Muscle of back (tissue), 13 donors: ENCODE data around the gene HIRIP3. TPM values are rescaled to one million over a fixed set of nuclear protein-coding genes. Genes with fewer than 3 reads are reported as not detected.
"Not testable (repeated sequence)": the region's sequence is repeated elsewhere in the genome, so short reads cannot be mapped to it uniquely, and the experiment has no call there.

Source experiments
- DNase-seq, 3 donors: peaks; one replicate each; pipeline versions ENCODE4 v3.0.0 to v3.0.0-alpha.2; 2013
- long read RNA-seq, 9 donors: transcript quantifications; one replicate each; lab custom pipeline, GENCODE V29; 2026
- polyA plus RNA-seq, 10 donors: library from polyadenylated mRNA; unstranded; fragments of 120-200 nt; gene quantifications; one replicate each; pipeline ENCODE4 v1.2.1, GENCODE V29; 2013; ENCODE audit not compliant: insufficient read length in 10 of 10

The HIRIP3 gene, protein sequence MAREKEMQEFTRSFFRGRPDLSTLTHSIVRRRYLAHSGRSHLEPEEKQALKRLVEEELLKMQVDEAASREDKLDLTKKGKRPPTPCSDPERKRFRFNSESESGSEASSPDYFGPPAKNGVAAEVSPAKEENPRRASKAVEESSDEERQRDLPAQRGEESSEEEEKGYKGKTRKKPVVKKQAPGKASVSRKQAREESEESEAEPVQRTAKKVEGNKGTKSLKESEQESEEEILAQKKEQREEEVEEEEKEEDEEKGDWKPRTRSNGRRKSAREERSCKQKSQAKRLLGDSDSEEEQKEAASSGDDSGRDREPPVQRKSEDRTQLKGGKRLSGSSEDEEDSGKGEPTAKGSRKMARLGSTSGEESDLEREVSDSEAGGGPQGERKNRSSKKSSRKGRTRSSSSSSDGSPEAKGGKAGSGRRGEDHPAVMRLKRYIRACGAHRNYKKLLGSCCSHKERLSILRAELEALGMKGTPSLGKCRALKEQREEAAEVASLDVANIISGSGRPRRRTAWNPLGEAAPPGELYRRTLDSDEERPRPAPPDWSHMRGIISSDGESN
- 10 to 100 TPM in 9 of 10 donors, 1 to 10 TPM in 1; 9.5 to 19.3 (median 12.7) TPM for polyA plus RNA-seq
- long read RNA-seq, donor 1, partial matches to known transcripts: 0 of 2 reads
- long read RNA-seq, donor 1, other reads (novel, unspliced or antisense): 0 of 2 reads
- long read RNA-seq, donor 2, partial matches to known transcripts: 0 of 5 reads
- long read RNA-seq, donor 2, other reads (novel, unspliced or antisense): 0 of 5 reads
- long read RNA-seq, donor 3: 0 reads
- long read RNA-seq, donor 4, partial matches to known transcripts: 7 of 7 reads
- long read RNA-seq, donor 4, other reads (novel, unspliced or antisense): 0 of 7 reads
- long read RNA-seq, donor 5, partial matches to known transcripts: 9 of 13 reads
- long read RNA-seq, donor 5, other reads (novel, unspliced or antisense): 0 of 13 reads
- long read RNA-seq, donor 6, partial matches to known transcripts: 6 of 9 reads
- long read RNA-seq, donor 6, other reads (novel, unspliced or antisense): 0 of 9 reads
- long read RNA-seq, donor 7, partial matches to known transcripts: 5 of 24 reads
- long read RNA-seq, donor 7, other reads (novel, unspliced or antisense): 16 of 24 reads
- long read RNA-seq, donor 8, partial matches to known transcripts: 6 of 9 reads
- long read RNA-seq, donor 8, other reads (novel, unspliced or antisense): 0 of 9 reads
- long read RNA-seq, donor 9: 0 reads

DNA sequence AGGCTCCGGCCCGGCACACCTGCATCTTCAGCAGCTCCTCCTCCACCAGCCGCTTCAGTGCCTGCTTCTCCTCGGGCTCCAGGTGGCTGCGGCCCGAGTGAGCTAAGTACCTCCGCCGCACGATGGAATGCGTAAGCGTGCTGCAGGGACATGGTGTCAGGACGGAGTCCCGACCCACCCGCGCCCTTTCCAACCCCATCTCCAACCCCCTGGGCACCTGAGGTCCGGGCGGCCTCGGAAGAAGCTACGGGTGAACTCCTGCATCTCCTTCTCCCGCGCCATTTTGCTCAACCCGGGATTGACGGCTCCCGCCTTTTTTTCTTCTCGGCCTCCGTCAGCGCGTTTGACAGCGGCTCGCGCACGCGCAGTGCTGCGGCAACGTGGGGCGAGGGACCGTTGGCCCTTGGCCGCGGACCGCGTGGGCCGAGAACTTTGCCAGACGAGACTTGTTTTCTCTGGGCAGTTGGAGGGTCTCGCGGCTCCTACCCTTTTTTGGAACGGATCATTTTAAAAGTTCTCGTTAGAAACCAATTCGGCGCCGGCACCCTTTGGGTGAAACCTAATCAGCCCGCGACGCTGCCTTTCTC lies at the start of gene HIRIP3:
Gene HIRIP3, minus strand, starts transcription at position 294 of the 587 bp plus-strand sequence. Its CDS starts 12 bp downstream, at position 282.
- DNase-seq: peak in 2 of 3 donors; percentile 79 to 91

DNA sequence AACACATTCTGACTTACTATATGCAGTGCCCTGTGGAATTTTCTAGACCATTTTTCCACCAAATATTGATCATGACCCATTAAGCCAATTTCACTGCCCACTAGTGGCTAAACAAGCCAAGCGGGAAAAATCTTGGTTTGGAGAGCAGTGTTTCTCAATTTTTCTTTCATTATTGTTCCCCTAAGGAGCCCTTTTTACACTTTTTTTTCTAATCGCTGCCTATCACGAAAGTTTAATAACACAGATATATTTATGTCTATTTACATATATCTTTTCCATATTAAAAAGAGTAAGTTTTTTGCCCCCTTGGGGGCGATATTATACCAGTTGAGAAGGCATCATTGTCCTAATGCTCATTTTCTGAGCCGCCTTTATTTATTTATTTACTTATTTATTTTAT lies 46.4 kb upstream of the HIRIP3 start:
- peak in 1 of 3 donors; percentile 45 for DNase-seq

DNA sequence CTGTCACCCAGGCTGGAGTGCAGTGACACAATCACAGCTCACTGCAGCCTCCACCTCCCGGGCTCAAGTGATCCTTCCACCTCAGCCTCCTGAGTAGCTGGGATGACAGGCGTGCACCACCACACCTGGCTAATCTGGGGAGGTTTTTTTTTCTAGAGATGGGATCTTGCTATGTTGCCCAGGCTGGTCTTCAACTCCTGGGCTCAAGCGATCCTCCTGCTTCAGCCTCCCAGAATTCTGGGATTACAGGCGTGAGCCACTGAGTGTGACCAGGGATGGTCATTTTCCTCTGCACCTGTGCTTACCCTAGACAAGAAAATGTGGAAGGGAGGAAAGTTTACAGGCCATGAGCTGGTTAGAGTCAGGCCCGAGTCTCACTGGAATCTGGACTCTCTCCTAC lies 45.3 kb upstream of the HIRIP3 start:
- not testable (repeated sequence) for DNase-seq

DNA sequence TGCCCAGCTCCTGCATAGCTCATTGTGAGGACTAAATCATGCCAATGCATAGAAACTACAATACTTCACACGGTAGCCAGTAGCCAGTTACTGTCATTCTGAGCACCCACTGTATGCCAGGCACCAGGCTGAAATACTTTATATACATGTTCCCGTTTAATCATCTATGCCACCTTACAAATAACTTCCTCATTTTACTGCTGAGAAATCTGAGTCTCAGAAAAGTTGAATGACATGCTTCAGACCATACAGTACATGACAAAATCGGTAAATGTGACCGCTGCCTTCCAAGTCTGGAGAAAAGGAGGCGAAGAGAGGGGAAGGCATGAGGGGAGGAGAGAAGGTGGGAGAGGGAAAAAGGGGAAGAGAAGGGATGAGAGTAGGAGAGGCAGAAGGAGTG lies 44.8 kb upstream of the HIRIP3 start:
- DNase-seq: no peak

DNA sequence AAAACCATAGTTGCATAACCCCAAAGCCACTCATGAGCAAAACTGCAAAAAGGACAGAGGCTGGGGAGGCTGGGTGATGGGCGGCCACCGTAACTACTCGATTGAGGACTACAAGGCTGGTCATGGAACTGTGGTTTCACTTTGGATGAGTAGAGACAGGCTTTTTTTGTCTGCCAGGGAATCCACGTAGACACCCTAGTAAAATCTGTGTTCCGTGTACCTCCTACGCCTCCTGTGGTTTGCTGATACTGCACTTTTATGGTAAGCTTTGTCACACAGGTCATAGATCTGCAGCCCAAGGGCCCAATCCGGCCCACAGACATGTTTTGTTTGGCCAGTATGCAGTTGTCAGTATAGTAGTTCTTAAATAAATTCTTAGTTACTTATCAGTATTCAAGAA lies 37.9 kb upstream of the HIRIP3 start:
- no peak for DNase-seq

DNA sequence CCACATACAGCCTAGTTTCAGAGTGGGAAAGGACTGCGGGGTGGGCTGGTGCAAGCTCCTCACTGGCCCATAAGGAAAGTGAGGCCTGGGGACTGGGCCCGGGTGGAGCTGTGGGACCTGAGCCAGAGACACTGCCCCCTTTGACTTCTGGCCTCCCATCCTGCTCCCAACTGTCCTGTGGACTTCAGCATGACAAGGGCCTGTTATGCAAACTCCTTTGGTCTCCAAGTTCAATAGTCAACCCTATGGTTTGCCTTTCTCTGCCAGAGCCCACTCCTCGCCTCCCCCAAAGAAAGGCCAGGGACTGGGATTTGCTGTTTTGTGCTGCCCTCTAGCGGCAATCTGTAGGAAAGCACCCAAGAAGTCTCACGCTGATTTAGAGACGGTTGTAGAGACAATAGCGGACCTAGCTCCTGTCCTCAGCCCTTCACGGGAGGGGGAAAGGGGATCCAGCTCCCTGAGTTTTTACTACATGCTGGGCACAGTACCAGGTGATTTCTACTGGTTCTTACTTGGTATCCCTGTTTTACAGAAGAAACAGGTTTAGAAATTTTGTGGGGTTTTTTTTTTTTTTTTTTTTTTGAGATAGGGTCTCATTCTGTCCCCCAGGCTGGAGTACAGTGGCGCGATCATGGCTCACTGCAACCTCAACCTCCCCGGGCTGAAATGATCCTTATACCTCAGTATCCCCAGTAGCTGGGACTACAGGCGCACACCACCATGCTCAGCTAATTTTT lies 36.8 kb upstream of the HIRIP3 start:
- DNase-seq: peak in 2 of 3 donors; percentile 50

DNA sequence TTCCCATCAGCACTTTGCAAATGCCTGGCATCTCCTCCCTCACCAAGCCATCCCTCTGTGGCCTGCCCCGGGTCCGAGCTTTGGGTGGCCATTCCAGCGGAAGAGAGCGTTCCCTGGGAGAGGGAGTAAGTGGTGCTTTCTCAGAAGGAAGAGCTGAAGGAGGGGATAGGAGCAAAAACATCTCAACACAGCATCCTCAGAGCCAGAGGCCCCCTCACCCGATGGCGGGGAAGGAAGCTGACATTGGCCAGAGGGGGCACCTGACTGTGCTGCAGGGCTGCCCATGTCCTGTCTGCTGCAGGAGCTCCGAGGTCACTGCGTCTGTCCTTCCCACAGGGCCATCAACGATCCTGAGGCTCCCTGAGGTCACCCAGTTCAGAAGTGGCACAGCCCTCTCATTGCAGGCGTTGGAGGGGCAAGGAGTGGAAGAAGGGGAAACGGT lies 36.1 kb upstream of the HIRIP3 start:
- DNase-seq: no peak

DNA sequence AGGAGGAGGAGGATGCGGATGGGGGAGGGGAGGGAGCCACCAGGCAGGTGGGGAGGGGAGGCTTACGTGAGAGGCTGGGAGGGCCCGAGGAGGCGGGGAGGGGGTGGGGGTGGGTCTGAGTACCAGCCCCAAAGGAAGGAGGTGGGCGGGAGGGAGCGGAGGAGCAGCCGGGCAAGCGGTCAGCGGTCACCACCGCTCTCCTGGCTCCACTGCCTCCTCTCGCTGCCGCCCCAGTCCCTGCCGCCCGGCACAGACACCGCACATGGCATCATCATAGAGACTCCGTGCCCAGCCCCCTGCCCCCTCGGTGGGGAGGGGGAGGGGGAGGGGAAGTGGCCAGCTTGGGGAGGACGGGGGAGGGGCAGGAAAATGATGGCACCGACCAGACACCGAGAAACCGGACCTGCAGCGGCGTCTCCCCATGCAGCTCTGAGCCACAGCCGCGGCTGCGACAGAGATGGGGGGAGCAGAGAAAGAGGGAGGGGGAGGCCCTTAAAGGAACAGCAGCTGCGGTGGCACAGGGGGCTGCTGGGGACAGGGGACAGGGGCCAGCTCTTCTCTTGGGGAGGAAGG lies 35.5 kb upstream of the HIRIP3 start, which contains the start of gene TLCD3B:
Gene TLCD3B, minus strand, starts transcription at position 431 of the 573 bp plus-strand sequence. CDS start 744 bp downstream, outside the sequence.
- DNase-seq: no peak

DNA sequence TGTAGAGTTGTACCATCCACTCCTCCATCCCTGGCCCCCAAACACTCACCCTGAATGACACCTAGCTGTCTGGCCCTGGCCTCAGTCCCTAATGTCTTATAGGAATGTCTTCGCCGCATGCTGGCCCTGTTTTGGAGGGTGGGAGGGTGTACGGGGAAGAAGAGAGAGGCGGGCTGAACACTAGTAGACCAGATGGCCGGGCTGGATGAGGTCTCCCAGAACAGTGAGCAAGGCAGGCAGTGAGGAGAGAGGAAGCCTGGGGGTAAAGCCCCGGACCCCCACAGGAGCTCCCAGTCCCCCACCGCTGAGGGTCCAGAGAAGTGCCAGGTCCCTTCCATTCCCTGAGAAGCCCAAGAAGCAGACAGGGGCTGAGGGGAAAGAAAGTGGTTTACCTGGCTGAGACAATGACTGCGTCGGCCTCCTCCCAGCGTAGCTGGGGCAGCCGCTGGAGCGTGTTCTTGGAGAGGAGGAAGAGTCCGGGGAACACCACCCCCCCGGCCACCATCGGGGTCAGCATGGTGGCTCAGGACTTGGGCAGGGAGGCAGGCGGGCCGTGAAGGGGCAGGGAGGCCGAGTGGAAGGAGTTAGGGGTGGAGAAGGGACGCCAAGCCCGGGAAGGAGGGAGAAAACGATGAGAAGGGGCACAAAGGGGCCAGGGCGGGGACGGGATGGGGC lies 34.7 kb upstream of the HIRIP3 start:
- no peak for DNase-seq

DNA sequence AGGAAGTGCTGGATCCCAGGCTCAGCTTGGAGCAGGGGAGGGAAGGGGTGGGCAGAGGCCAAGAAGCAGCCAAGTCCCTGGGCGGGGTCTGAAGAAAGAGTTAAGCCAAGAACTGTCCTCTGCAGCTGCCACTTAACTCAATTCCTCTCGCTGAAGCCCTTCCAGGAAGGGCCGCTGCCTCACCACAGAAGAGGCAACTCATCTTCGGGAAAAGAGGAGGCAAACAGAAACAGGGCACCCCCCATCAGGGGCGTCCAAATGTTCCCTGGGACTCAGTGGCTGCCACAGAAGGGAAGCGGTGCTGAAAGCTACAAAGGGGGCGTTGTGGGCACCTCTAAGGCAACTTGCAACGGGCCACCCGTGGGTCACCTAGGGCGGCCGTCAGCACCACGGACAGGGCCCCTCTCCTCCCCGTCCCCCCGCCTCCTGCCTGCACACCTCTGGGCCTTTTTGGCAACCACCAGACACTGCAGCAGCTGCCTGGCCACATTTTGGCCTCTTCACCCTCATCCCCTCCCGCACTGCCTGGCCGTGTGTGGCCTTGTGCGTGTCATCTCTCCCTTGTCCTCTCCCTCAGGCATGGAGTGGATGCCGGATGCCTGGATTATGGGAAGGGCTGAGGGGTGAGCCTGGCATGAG lies 33.1 kb upstream of the HIRIP3 start:
- peak in 2 of 3 donors; percentile 46 to 61 for DNase-seq

DNA sequence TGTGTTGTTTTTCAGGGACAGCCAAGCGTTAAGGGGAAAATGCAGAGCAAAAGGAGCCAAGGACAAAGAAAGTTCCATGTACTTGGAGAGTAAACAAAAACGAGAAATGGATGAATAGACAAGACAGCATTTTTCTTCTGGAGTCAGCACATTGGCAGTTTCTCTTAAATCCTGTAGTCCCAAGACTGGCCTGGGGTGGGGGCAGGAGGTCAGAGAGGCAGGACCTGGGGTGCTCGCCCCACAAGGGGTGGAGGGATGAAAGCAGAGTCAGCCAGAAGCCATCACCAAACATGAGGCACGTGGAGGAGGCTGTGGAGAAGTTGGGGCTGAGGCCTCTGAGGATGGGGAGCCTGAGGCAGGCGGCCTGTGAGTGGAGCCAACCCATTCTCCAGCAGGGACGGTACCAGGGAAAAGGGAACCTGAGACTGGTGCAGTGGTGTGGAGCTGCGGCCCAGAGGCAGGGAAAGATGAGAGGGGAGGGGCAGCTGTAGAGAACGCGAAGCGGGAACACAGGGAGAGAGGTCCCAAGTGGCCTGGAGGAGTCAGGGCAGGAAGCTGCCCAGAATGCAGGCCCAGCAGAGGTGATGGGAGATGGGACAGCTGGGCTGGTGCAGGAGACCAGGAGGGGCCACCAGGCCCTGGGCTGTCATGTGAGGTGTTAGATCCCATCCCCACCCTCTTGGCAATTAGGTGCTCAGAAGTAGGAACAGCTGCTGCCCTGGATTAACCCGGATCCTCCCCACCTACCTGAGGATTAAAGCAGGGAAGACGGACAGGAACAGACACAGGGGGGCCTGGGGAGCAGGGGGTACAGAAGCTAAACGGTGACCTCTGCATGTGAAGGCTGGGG lies 32.4 kb upstream of the HIRIP3 start:
- DNase-seq: no peak

DNA sequence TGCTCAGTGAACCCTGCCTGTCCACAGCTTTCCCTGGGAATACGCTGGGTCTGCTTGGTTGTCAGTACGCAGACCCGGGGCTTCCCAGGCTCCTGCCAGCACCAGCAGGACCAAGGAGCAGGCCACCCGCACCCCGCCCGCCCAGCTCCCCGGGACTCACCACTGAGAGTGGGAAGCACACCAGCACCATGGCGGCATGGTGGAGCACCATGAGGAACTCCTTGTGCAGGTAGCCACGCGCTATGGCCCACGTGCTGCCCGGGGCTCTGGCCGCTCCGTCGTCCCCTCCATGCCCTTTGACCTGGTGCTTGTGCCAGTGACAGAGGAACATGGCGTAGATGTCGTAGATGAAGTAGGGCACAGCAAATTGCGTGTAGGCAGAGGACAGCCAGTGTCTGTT lies 31.0 kb upstream of the HIRIP3 start:
- DNase-seq: no peak

DNA sequence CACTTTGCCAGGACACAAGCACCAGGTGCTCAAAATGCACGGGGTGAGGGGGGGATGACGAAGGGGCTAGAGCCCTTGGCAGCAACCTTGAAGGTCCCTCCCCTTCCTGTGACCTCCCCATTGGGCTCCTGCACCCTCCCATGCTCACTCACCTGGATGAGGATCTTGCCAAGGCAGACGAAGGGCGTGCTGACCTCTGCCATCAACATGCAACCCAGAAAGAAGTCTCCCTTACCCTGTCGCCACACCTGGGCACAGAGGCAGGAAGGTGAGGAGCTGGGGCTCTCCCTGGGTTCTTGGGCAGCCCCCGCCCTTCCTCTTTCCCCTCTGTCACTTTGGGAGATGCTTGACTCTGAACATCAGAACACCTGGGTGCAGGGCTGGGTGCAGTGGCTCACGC lies 30.2 kb upstream of the HIRIP3 start:
- no peak for DNase-seq

DNA sequence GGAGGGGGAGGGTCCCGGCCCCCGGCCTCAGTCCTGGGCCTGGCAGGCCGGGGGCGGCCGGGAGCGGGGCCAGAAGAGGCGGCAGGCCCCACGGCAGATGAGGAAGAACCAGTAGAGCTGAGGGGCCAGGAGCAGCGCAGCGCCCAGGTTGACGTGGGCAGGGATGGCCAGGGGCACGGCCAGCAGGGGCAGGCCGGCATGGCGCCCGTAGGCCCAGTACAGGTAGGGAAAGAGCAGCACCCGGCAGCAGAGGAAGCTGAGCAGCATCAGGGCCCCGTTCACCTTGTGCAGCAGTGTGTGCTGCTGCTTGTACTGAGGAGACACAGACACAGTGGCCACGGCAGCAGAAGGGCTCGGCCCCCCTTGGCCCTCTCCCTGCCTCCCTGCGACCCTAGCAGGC lies 29.7 kb upstream of the HIRIP3 start:
- DNase-seq: no peak

DNA sequence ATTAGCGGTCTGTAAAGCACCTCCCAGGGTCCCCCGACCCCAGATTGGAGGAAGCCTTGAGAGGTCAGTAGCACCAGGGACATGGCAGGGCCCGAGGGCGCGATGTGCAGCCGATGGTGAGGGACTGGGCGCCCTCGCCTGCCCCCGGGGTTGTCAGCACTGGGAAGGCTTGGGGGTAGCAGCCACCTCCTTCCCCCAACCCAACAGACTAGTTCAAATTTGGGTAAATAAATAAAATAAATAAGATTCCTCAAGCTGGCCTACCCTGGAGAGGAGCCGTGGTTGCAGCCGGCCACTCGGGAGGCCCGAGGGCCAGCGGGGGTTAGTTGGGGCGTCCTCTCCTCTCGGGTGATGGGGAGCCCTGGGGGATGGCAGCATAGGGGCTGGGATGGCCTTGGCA lies 29.0 kb upstream of the HIRIP3 start:
- no peak for DNase-seq

DNA sequence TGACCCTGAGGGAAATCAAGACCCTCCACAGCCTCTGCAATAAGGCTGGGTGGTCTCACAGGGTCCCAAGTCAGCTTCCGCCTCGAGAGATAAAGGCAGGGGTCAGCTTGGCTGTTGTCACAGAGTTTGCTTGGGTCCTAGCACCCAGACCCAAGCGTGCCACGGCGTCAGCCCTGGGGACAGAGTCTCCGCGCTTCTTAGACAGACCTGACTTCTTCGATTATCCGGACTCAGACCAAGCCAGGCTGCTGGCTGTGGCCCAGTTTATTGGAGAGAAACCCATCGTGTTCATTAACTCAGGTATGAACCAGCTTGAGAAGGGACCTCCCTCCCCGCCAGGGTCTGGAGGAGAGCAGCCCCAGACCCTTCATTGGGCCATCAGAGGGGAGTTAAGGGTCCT lies 28.2 kb upstream of the HIRIP3 start:
- no peak for DNase-seq

DNA sequence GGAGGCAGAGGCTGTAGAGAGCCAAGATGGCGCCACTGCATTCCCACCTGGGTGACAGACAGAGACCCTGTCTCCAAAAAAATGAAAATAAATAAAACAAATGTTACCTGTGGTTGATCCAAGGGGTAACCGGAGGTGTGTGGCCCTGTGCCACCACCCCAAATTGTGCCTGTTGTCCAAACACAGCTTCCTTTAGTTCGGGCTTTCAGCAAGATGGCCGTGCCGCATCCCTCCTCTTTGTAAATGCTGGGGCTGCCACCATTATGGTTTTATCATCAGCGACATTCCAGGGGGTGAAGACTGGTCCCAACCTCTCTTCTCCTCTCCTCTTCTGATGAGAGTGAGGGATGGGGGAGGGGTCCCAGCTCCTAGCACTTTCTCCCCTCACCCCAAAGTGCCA lies 27.5 kb upstream of the HIRIP3 start, which contains the start of gene C16orf92:
Gene C16orf92, plus strand, starts transcription at position 312 of the 400 bp plus-strand sequence. CDS start 143 bp downstream, outside the sequence.
- no peak for DNase-seq

DNA sequence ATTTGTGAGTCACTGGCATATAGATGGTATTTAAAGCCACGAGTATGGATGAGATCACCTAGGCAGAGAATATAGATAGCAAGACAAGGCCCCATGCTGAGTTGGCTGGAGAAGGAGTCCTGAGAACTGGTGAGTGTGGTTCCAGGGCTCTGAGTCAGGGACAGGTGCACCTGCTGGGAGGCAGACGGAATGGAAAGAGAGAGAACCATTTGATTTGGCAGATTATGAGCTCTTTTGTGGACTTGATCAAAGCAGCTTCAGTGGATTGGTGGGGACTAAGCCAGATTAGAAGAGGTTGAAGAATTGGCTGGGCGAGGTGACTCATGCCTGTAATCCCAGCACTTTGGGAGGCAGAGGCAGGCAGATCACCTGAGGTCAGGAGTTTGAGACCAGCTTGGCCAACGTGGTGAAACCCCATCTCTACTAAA lies 23.3 kb upstream of the HIRIP3 start:
- DNase-seq: no peak
